Measurements from ENCODE around the gene RPL27A.

The RPL27A gene

DNA sequence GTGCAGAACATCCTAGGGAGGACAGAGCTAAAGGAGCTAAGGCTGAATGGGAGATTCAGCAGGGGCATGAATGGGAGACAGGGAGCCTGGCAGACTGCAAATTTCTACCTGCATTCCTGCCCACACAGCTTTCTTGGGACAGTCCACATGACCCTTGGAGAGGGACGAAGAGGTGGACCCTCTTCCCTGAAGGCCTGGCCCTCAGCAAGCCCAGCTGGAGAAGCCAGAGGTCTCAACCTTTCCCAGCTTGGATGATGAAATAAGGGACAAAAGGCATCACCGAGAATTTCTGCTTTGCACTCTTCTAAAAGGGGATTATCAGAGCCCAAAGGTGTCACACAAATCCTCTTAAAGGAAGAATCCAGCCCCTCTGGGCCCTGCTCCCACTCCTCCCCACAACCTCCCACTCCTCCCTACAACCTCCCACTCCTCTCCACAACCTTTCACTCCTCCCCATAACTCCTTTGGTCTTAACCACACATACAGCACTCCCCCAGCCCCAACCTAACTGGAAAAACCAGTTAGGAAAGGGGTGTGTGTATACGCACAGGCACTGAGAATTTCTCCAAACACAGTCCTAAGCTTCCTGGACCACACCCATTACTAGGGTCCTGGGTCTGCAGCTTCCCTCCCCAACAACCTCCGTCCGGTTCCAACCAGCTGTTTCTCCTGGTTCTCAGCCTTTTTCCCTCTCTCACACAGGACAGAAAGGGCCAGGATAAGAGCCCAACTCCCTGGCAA is 38.4 kb downstream of the RPL27A start:
- no peak for DNase-seq (ENCODE audit: low read depth in 2 of 2)

- DNase-seq (ENCODE audit: low read depth in 2 of 2), result no peak
Measured at GRCh38 chr11:8721609-8722500, 39.3 kb downstream of the RPL27A start.

GRCh38 chr11:8722809-8723208 is 40.2 kb downstream of the RPL27A start:
- DNase-seq (ENCODE audit: low read depth in 2 of 2), result no peak

DNA sequence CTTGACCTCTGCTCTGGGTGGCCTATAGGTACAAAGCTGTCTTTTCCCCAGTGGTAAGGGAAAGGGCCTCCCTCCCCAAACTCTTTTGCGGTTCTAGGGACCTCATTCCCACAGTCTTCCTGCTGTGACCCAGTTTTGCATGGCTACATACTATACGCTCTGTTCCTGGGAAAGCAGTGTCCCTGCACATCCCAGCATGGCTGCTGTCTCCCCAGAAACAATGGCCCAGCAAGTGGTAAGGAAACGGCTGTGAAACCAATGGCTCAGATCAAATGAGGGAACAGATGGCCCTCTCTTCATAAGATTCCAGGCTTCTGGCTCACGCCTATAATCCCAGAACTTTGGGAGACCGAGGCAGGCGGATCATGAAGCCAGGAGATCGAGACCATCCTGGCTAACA is 41.1 kb downstream of the RPL27A start:
- no peak for DNase-seq (ENCODE audit: low read depth in 2 of 2)

- no peak for DNase-seq (ENCODE audit: low read depth in 2 of 2)
Measured at GRCh38 chr11:8724682-8725081, 42.1 kb downstream of the RPL27A start.

- DNase-seq (ENCODE audit: low read depth in 2 of 2), result no peak
Measured at GRCh38 chr11:8726395-8726794, 43.8 kb downstream of the RPL27A start.

DNA sequence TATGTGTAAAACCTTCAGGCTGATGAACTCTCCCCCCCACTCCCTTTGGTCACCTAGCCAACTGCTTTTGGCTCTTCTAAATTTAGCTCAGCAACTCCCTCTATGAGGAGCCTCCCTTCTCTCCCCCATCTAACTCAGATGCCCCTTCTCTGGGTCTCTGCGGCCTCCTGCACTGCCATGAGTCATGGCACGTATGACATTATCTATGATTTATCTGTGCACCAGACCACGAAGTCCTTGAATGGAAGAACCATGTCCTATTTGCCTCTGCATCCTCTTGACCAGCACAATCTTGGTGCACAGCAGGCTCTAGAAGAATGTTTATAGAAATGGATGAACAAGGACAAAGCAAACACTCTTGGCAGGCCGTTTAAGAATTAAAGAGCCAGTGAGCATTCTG is 46.0 kb downstream of the RPL27A start:
- DNase-seq (ENCODE audit: low read depth in 2 of 2), result no peak

DNA sequence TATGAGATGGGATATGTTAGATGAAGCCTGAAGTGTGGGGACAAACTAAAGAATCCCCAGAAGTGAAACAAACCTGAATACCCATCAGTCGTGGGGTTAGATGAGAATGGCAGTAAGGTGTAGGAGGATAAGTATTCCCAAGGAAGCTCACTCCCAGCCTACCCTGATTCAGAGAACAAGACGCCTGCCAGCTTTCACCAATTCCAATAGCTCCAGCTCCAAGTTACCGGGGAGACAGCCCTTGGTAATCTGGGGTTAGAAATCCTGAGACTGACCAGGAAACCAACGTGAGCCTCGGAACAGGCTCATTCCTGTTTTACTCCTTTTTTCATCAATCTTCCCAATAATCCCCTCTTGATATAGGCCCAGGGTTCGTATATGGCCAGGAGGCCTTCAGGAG is 46.5 kb downstream of the RPL27A start:
- DNase-seq (ENCODE audit: low read depth in 2 of 2), result no peak

- no peak for DNase-seq (ENCODE audit: low read depth in 2 of 2)
Measured at GRCh38 chr11:8729837-8730696, 47.5 kb downstream of the RPL27A start.

GRCh38 chr11:8730697-8731020 is 48.1 kb downstream of the RPL27A start:
- no peak for DNase-seq (ENCODE audit: low read depth in 2 of 2)

DNA sequence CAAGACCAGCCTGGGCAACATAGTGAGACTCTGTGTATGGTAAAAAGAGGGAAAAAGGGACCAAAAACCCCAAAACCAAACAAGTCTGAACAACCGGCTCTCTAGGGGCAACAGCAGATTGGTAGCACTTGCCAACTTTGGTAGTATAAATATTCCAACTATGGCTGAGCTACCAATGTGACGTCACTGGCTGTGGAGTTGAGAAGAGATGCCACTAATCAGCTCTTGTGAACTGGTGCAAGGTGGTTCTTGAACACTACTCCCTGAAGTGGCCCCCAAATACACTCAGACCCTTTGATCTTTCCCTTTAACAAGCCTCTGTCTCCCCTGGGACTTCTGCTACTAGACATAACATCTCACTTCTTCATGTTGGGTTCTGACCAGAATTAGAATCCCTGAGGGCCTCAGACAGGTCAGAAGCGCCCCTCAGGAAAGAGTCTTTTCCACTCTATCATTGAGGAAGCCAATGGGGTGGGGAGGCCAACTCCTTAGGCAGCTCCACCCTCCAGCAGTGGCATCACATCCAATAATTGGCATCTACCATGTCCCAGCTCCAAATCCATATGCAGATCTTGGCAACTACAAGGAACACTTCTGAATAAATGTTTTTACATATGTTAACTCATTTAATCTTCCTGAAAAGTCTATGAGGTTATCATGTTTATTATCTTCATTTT is 49.2 kb downstream of the RPL27A start:
- DNase-seq (ENCODE audit: low read depth in 2 of 2), result no peak

- no peak for DNase-seq (ENCODE audit: low read depth in 2 of 2)
Measured at GRCh38 chr11:8732324-8732670, 49.7 kb downstream of the RPL27A start.

DNA sequence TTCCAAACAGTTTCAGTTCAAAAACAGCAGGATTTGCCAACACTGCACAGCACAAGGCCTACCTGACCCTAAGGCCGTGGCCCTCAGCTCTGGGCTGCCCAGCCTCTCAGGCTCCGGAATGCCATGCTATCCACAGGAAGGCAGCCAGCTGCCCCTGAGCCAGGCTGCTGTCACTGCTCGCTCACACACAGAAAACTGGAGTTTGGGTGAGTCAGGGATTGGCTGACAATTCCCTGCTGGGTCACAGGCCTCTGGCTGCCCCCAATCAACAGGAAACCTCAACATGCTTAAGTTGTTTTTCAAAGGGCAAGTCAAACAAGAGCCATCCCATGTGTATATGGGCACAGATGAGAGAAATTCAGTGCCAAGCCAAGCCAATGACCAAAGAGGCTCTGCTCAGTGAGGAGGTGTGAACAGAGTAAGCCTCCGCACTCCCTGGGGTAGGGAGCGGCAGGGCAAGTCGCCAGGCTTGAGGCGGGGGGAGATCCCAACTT is 50.2 kb downstream of the RPL27A start:
- DNase-seq (ENCODE audit: low read depth in 2 of 2), result no peak

DNA sequence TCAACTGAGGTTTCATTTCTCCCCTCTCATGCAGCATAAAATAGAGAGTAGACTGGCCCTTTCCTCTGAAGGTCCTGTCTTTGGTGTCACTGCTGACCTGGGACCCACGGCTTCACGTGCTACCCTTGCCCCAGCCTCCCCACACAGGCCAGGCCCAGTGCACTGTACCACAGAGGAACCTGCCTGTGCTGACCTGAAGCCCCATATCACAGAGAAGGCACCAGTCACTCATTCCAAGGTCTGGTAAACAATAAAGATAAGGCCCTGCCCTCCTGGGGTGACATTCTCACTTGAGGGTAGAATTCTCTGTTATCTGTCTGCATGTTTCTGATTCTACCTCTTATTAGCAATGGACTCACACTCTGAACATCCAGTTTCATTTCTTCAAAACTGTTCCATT is 51.3 kb downstream of the RPL27A start:
- no peak for DNase-seq (ENCODE audit: low read depth in 2 of 2)

- no peak for DNase-seq (ENCODE audit: low read depth in 2 of 2)
Measured at GRCh38 chr11:8735094-8735493, 52.5 kb downstream of the RPL27A start.

DNA sequence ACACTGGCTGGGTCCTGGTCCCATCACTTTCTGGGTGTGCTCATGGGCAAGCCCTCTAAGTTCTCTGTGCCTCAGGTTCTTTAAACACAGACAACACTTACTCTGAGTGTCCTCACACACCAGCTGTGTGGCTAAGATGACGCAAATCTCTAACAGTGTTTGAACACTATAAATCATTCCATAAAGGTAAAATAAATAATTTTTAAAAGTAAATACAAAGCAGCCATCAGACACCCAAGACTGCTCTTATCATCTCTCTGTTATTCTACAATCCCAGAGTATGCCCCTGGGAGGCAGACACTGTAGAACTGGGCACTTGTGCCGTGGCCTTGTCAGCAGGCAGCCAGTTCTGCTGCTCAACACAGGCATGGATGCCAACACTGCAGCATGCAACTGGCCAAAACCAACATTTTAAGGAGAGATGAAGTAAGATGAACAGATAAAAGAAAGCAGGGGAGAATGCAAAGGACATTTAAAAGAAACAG is 56.8 kb downstream of the RPL27A start:
- DNase-seq (ENCODE audit: low read depth in 2 of 2), result no peak

All from stimulated activated CD4-positive, alpha-beta T cell treated with anti-CD3 and anti-CD28 coated beads, Interleukin-1b, Interleukin-23, amount 100 ng/mL, for 4 hours (primary cell).